ENCODE data around the gene TXNRD1.
"Not testable (repeated sequence)": the region's sequence is repeated elsewhere in the genome, so short reads cannot be mapped to it uniquely, and the experiment has no call there.

Gene TXNRD1

GRCh38 chr12:104171785-104172569 is 43.6 kb upstream of the TXNRD1 start:
- Histone ChIP-seq H3K9me3 (no peaks in the 10 kb centered on the region), H3K4me3 (ENCODE audit: low read depth in 1 of 2, low read length in 1 of 2) (no peak overlapping the region), H3K36me3 (no peaks in the 10 kb centered on the region), H3K27ac (no peak overlapping the region), H3K4me1 (ENCODE audit: control insufficient read depth in 1 of 2, insufficient read depth in 1 of 2, low read depth in 1 of 2, low read length in 1 of 2) (no peaks in the 10 kb centered on the region), H3K27me3 (no peaks in the 10 kb centered on the region)
- TF ChIP-seq CTCF (IDR thresholded peaks at IDR 0.05), result no peak

- no peaks in the 10 kb centered on the region for H3K4me1 ChIP-seq (ENCODE audit: control insufficient read depth in 1 of 2, insufficient read depth in 1 of 2, low read depth in 1 of 2, low read length in 1 of 2)
- H3K36me3 ChIP-seq, result no peaks in the 10 kb centered on the region
- TF ChIP-seq CTCF (IDR thresholded peaks at IDR 0.05), result no peak
- H3K27ac ChIP-seq, result no peak overlapping the region
- no peak overlapping the region for H3K4me3 ChIP-seq (ENCODE audit: low read depth in 1 of 2, low read length in 1 of 2)
- no peaks in the 10 kb centered on the region for H3K9me3 ChIP-seq
- H3K27me3 ChIP-seq, result no peaks in the 10 kb centered on the region
These were observed 43.0 kb upstream of the TXNRD1 start for GRCh38 chr12:104172570-104172947.

GRCh38 chr12:104173804-104174203 is 41.8 kb upstream of the TXNRD1 start:
- not testable (repeated sequence) for H3K4me1 ChIP-seq (ENCODE audit: control insufficient read depth in 1 of 2, insufficient read depth in 1 of 2, low read depth in 1 of 2, low read length in 1 of 2); H3K9me3 ChIP-seq; H3K27ac ChIP-seq; H3K4me3 ChIP-seq (ENCODE audit: low read depth in 1 of 2, low read length in 1 of 2); H3K27me3 ChIP-seq; H3K36me3 ChIP-seq

GRCh38 chr12:104175726-104176247 is 39.8 kb upstream of the TXNRD1 start:
- no peaks in the 10 kb centered on the region for H3K4me1 ChIP-seq (ENCODE audit: control insufficient read depth in 1 of 2, insufficient read depth in 1 of 2, low read depth in 1 of 2, low read length in 1 of 2)
- H3K27me3 ChIP-seq, result no peaks in the 10 kb centered on the region
- no peaks in the 10 kb centered on the region for H3K9me3 ChIP-seq
- H3K36me3 ChIP-seq, result no peaks in the 10 kb centered on the region
- no peak for TF ChIP-seq CTCF (IDR thresholded peaks at IDR 0.05)
- no peak overlapping the region for H3K27ac ChIP-seq
- H3K4me3 ChIP-seq (ENCODE audit: low read depth in 1 of 2, low read length in 1 of 2), result no peak overlapping the region

GRCh38 chr12:104177336-104177662 is 38.3 kb upstream of the TXNRD1 start:
- no peak for TF ChIP-seq CTCF (IDR thresholded peaks at IDR 0.05)
- Histone ChIP-seq H3K4me1 (ENCODE audit: control insufficient read depth in 1 of 2, insufficient read depth in 1 of 2, low read depth in 1 of 2, low read length in 1 of 2) (no peaks in the 10 kb centered on the region), H3K36me3 (no peaks in the 10 kb centered on the region), H3K9me3 (no peaks in the 10 kb centered on the region), H3K27me3 (no peaks in the 10 kb centered on the region), H3K27ac (no peak overlapping the region), H3K4me3 (ENCODE audit: low read depth in 1 of 2, low read length in 1 of 2) (no peak overlapping the region)

- Histone ChIP-seq H3K27me3 (no peaks in the 10 kb centered on the region), H3K9me3 (no peaks in the 10 kb centered on the region), H3K36me3 (no peaks in the 10 kb centered on the region), H3K4me1 (ENCODE audit: control insufficient read depth in 1 of 2, insufficient read depth in 1 of 2, low read depth in 1 of 2, low read length in 1 of 2) (no peaks in the 10 kb centered on the region), H3K27ac (no peak overlapping the region), H3K4me3 (ENCODE audit: low read depth in 1 of 2, low read length in 1 of 2) (no peak overlapping the region)
- TF ChIP-seq CTCF (IDR thresholded peaks at IDR 0.05), result no peak
These were observed 37.7 kb upstream of the TXNRD1 start for GRCh38 chr12:104177663-104178501.

Data from neutrophil (primary cell).